Esophagus muscularis mucosa (tissue), 4 donors: ENCODE data around the gene KLRF1. TPM values are rescaled to one million over a fixed set of nuclear protein-coding genes. Genes with fewer than 3 reads are reported as not detected.

Experiments used
- DNase-seq: peaks from one replicate; pipeline ENCODE4 v3.0.0-alpha.2; 2017; ENCODE audit errors: extremely low spot score
- H3K27ac ChIP-seq, 4 donors: fragments of 200-600 bp; sonication (generic); replicated peaks in 1 of 4; 1 replicate in 3 of 4; 2 replicates in 1 of 4; pipeline ENCODE4 v1.5.1; 2016 to 2019; ENCODE audit warnings: mild to moderate bottlenecking in 1 of 4
- H3K27me3 ChIP-seq, 4 donors: fragments of 200-600 bp; sonication (generic); one replicate each; pipeline versions ENCODE4 v1.5.1 to v1.6.0; 2016 to 2019
- H3K36me3 ChIP-seq, 4 donors: fragments of 200-600 bp; sonication (generic); one replicate each; pipeline ENCODE4 v1.5.1; 2016 to 2019
- H3K4me1 ChIP-seq, 4 donors: fragments of 200-600 bp; sonication (generic); one replicate each; pipeline ENCODE4 v1.5.1; 2016 to 2019
- H3K4me3 ChIP-seq, 4 donors: fragments of 200-600 bp; sonication (generic); 1 replicate in 2 of 4; 2 replicates in 2 of 4; pipeline ENCODE4 v1.5.1; 2016 to 2019; ENCODE audit warnings: mild to moderate bottlenecking in 4 of 4, moderate library complexity in 1 of 4
- H3K9me3 ChIP-seq, 4 donors: fragments of 200-600 bp; sonication (generic); 1 replicate in 3 of 4; 2 replicates in 1 of 4; pipeline ENCODE4 v1.5.1; 2016 to 2019
- CTCF ChIP-seq, 3 experiments: fragments of 200-600 bp in 2 of 3; fragments of 450-650 bp in 1 of 3; sonication (generic) in 2 of 3; IDR thresholded peaks; one replicate each; pipeline ENCODE4 v1.5.1; 2017 to 2019; ENCODE audit warnings: antibody characterized with exemption in 3 of 3, mild to moderate bottlenecking in 2 of 3, moderate library complexity in 1 of 3
- EP300 ChIP-seq: sonication (generic); formaldehyde crosslinking; IDR thresholded peaks from one replicate; pipeline ENCODE4 v1.6.1; 2017; ENCODE audit warnings: antibody characterized with exemption
- POLR2A ChIP-seq: fragments of 450-650 bp; IDR thresholded peaks from one replicate; pipeline ENCODE4 v1.6.1; 2017; ENCODE audit warnings: antibody characterized with exemption, moderate library complexity, mild to moderate bottlenecking, low read depth
- POLR2AphosphoS5 ChIP-seq, 2 donors: sonication (generic); formaldehyde crosslinking; IDR thresholded peaks; one replicate each; pipeline ENCODE4 v1.6.1; 2017; ENCODE audit warnings: antibody characterized with exemption in 2 of 2
- WGBS: methylation state at CpG from one replicate; pipeline ENCODE4 v1.1.5; 2018; 5-methylcytosine and 5-hydroxymethylcytosine counted together
- intact Hi-C: fragments of 100-400 bp; cut with DNase I; formaldehyde crosslinking; loops from one replicate; pipeline ENCODE4 v1.15.1; 2023
- total RNA-seq, 4 donors: library from RNA; depleted of rRNA; stranded (reverse); fragments of >200 nt; gene quantifications; one replicate each; pipeline versions ENCODE4 v1.1.0 to v1.2.1, GENCODE V29; 2016

Gene KLRF1
- total RNA-seq, 4 donors from 2014 or later = 0.66 TPM; not detected in 3

- H3K27me3 ChIP-seq = no peaks in the 10 kb centered on the region
- peaks cover 0 to 12% (median 3%) of the 10 kb centered on the region in 4 donors for H3K9me3 ChIP-seq
- H3K27ac ChIP-seq = peak overlapping the region in 2 of 4 donors; percentile 43 to 74
- H3K4me1 ChIP-seq = no peaks in the 10 kb centered on the region
- peak overlapping the region; percentile 42 to 57 (median 52) for H3K4me3 ChIP-seq
- DNase-seq = no peak
- 64% methylated on average over 4 of the region's 4 CpGs for WGBS
- no peaks in the 10 kb centered on the region for H3K36me3 ChIP-seq
- intact Hi-C loops = no loop called here
- TF ChIP-seq EP300 (no peak), POLR2AphosphoS5 (IDR thresholded peaks at IDR 0.05) (no peak), POLR2A (no peak), CTCF (IDR thresholded peaks at IDR 0.05) (no peak)
Observed at GRCh38 chr12:9866860-9867269, 39.6 kb downstream of the KLRF1 start.

GRCh38 chr12:9867531-9867930, 40.2 kb downstream of the KLRF1 start:
- H3K27ac ChIP-seq = peak overlapping the region in 2 of 4 donors; percentile 74 to 79
- intact Hi-C loops = no loop called here
- H3K9me3 ChIP-seq = peaks cover 0 to 12% (median 3%) of the 10 kb centered on the region in 4 donors

GRCh38 chr12:9868311-9868801, 41.1 kb downstream of the KLRF1 start:
- Histone ChIP-seq H3K27ac (peak overlapping the region; percentile 67 to 79 (median 74)), H3K27me3 (no peaks in the 10 kb centered on the region), H3K4me1 (no peaks in the 10 kb centered on the region), H3K36me3 (no peaks in the 10 kb centered on the region), H3K4me3 (peak overlapping the region; percentile 42 to 57 (median 52)), H3K9me3 (peaks cover 0 to 6% (median 3%) of the 10 kb centered on the region in 4 donors)
- TF ChIP-seq POLR2AphosphoS5 (IDR thresholded peaks at IDR 0.05) (no peak), POLR2A (no peak), EP300 (no peak), CTCF (IDR thresholded peaks at IDR 0.05) (no peak)
- no peak for DNase-seq
- intact Hi-C loops = no loop called here
- 52% methylated on average over 11 of the region's 11 CpGs for WGBS

More at GRCh38 chr12:9867531-9867930, 40.2 kb downstream of the KLRF1 start:
- Histone ChIP-seq H3K4me1 (no peaks in the 10 kb centered on the region), H3K4me3 (peak overlapping the region; percentile 42 to 57 (median 52)), H3K27me3 (no peaks in the 10 kb centered on the region), H3K36me3 (no peaks in the 10 kb centered on the region)
- WGBS = 52% methylated on average over 4 of the region's 4 CpGs
- TF ChIP-seq CTCF (IDR thresholded peaks at IDR 0.05) (no peak), EP300 (no peak), POLR2A (no peak), POLR2AphosphoS5 (IDR thresholded peaks at IDR 0.05) (no peak)
- DNase-seq = no peak

- H3K4me3 ChIP-seq = peak overlapping the region; percentile 42 to 57 (median 52)
- intact Hi-C loops = no loop called here
- H3K4me1 ChIP-seq = no peaks in the 10 kb centered on the region
- WGBS = 41% methylated on average over 4 of the region's 4 CpGs
- peaks cover 0 to 2% (median under 1%) of the 10 kb centered on the region in 4 donors for H3K9me3 ChIP-seq
- no peak for DNase-seq
- TF ChIP-seq CTCF (IDR thresholded peaks at IDR 0.05) (no peak), POLR2A (no peak), POLR2AphosphoS5 (IDR thresholded peaks at IDR 0.05) (no peak), EP300 (no peak)
- no peaks in the 10 kb centered on the region for H3K36me3 ChIP-seq
- H3K27me3 ChIP-seq = no peaks in the 10 kb centered on the region
- peak overlapping the region; percentile 67 to 79 (median 74) for H3K27ac ChIP-seq
Observed at GRCh38 chr12:9868951-9869306, 41.6 kb downstream of the KLRF1 start.
